ENCODE data around the gene EIF4E3.

EIF4E3 gene

GRCh38 chr3:71694358-71694999 lies 30.7 kb downstream of the EIF4E3 start:
- TF ChIP-seq FOXP2 (optimal IDR thresholded peaks at IDR 0.05; ENCODE audit: borderline replicate concordance, extremely low read depth, extremely low read length, insufficient read depth) (no peak), REST (IDR thresholded peaks at IDR 0.05; ENCODE audit: insufficient read depth in 1 of 2, low read depth in 2 of 2, low read length in 2 of 2) (no peak), SIN3A (IDR thresholded peaks at IDR 0.05; ENCODE audit: borderline replicate concordance, insufficient read depth, low read length) (no peak), POLR2AphosphoS5 (IDR thresholded peaks at IDR 0.05; ENCODE audit: low read depth, low read length) (no peak), TAF1 (IDR thresholded peaks at IDR 0.05; ENCODE audit: borderline replicate concordance, insufficient read depth, low read length) (no peak)

DNA sequence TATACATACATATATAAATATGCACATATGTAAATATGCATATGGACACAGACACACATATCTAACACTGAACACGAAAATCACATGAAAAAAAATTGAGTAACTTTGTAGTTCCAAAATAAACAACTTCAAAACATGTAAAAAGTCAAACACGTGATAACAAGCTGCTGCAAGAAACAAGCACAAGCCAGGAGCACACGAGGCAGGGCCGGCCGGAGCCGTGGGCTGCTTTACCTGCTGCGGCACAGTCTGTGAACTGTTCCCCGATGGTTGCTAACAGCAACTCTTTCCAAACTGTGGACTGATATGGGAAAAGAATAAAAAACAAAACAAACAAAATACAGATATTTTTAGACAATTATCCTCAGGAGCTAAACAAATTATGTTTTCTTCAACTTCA lies 31.6 kb downstream of the EIF4E3 start:
- TF ChIP-seq REST (IDR thresholded peaks at IDR 0.05; ENCODE audit: insufficient read depth in 1 of 2, low read depth in 2 of 2, low read length in 2 of 2) (no peak), TAF1 (IDR thresholded peaks at IDR 0.05; ENCODE audit: borderline replicate concordance, insufficient read depth, low read length) (no peak), POLR2AphosphoS5 (IDR thresholded peaks at IDR 0.05; ENCODE audit: low read depth, low read length) (no peak), SIN3A (IDR thresholded peaks at IDR 0.05; ENCODE audit: borderline replicate concordance, insufficient read depth, low read length) (no peak), FOXP2 (optimal IDR thresholded peaks at IDR 0.05; ENCODE audit: borderline replicate concordance, extremely low read depth, extremely low read length, insufficient read depth) (no peak)

DNA sequence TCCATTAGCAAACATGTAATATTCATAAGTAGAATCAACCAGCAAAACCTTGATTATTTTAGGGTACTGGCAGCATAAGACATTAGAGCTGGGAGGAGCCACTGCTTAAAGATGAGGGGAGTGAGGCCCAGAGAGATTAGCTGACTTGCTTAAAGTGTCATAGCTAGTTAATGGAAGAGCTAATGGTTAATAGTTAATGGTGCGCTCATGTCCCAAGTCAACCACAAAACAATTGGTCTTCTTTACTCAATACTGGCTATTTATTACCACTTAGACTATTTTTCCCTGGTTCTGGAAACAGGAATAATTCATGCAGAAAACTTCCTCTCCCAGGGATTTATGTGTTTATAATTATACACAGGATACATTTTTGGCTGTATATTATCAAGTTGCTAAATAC lies 33.1 kb downstream of the EIF4E3 start:
- TF ChIP-seq TAF1 (IDR thresholded peaks at IDR 0.05; ENCODE audit: borderline replicate concordance, insufficient read depth, low read length): no peak
- TF ChIP-seq REST (IDR thresholded peaks at IDR 0.05; ENCODE audit: insufficient read depth in 1 of 2, low read depth in 2 of 2, low read length in 2 of 2): no peak
- TF ChIP-seq SIN3A (IDR thresholded peaks at IDR 0.05; ENCODE audit: borderline replicate concordance, insufficient read depth, low read length): no peak
- TF ChIP-seq FOXP2 (optimal IDR thresholded peaks at IDR 0.05; ENCODE audit: borderline replicate concordance, extremely low read depth, extremely low read length, insufficient read depth): no peak
- TF ChIP-seq POLR2AphosphoS5 (IDR thresholded peaks at IDR 0.05; ENCODE audit: low read depth, low read length): no peak

DNA sequence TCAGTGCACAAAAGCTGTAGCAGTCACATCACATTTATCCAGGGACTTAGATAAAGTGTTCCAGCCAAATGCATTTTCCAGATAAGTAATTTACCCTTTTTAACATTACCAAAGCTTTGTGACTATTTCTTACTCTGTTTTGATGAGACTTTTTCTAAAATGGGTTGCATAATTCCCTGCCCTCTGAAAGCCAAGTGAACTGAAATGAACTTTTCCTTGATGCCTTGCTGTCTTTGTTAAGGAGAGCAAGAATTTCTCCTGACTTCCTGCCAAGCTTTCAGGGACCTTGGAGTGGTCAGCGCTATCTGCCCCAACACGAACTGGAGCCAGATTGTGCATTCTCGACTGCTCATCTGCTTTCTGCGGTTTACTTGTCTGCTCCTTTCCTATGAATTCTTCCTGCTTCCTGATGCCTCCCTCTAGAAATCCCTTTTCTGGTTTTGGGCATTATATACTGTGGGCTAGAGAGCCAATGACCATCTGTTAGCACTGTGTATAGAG lies 34.8 kb downstream of the EIF4E3 start:
- TF ChIP-seq SIN3A (IDR thresholded peaks at IDR 0.05; ENCODE audit: borderline replicate concordance, insufficient read depth, low read length) (no peak), REST (IDR thresholded peaks at IDR 0.05; ENCODE audit: insufficient read depth in 1 of 2, low read depth in 2 of 2, low read length in 2 of 2) (no peak), POLR2AphosphoS5 (IDR thresholded peaks at IDR 0.05; ENCODE audit: low read depth, low read length) (no peak)

GRCh38 chr3:71689291-71689690 lies 35.9 kb downstream of the EIF4E3 start:
- no peak for TF ChIP-seq TAF1 (IDR thresholded peaks at IDR 0.05; ENCODE audit: borderline replicate concordance, insufficient read depth, low read length)
- TF ChIP-seq REST (IDR thresholded peaks at IDR 0.05; ENCODE audit: insufficient read depth in 1 of 2, low read depth in 2 of 2, low read length in 2 of 2): no peak
- TF ChIP-seq SIN3A (IDR thresholded peaks at IDR 0.05; ENCODE audit: borderline replicate concordance, insufficient read depth, low read length): no peak
- TF ChIP-seq FOXP2 (optimal IDR thresholded peaks at IDR 0.05; ENCODE audit: borderline replicate concordance, extremely low read depth, extremely low read length, insufficient read depth): no peak
- no peak for TF ChIP-seq POLR2AphosphoS5 (IDR thresholded peaks at IDR 0.05; ENCODE audit: low read depth, low read length)

All from PFSK-1 (cell line).